NCI-H2029 (cell line): ENCODE measurements around the gene GABRR2.
A peak's percentile ranks its signal among the peaks of the same experiment; 100 is the strongest.

Experiments
- DNase-seq: peaks from one replicate; lab custom pipeline; 2025; lab: John Stamatoyannopoulos, UW

The GABRR2 gene

GRCh38 chr6:89291256-89291819 is 23.8 kb downstream of the GABRR2 start:
- DNase-seq = no peak

GRCh38 chr6:89290401-89291155 is 24.5 kb downstream of the GABRR2 start:
- DNase-seq = no peak

GRCh38 chr6:89289710-89290109 is 25.4 kb downstream of the GABRR2 start:
- no peak for DNase-seq

GRCh38 chr6:89287351-89288028 is 27.6 kb downstream of the GABRR2 start:
- DNase-seq = no peak

GRCh38 chr6:89286516-89286915 is 28.6 kb downstream of the GABRR2 start:
- DNase-seq = no peak

GRCh38 chr6:89284963-89285735 is 29.9 kb downstream of the GABRR2 start:
- no peak for DNase-seq

- DNase-seq = no peak
Observed at GRCh38 chr6:89284081-89284480, 31.0 kb downstream of the GABRR2 start.

GRCh38 chr6:89282749-89283148 is 32.4 kb downstream of the GABRR2 start:
- DNase-seq = no peak

GRCh38 chr6:89281779-89282246 is 33.3 kb downstream of the GABRR2 start:
- no peak for DNase-seq

- DNase-seq = no peak
Observed at GRCh38 chr6:89278956-89279355, 36.1 kb downstream of the GABRR2 start.

GRCh38 chr6:89275900-89276299 is 39.2 kb downstream of the GABRR2 start:
- no peak for DNase-seq

- no peak for DNase-seq
Observed at GRCh38 chr6:89273816-89274215, 41.3 kb downstream of the GABRR2 start.

- DNase-seq = no peak
Observed at GRCh38 chr6:89272596-89272995, 42.5 kb downstream of the GABRR2 start.

- DNase-seq = no peak
Observed at GRCh38 chr6:89270951-89271721, 44.0 kb downstream of the GABRR2 start.

GRCh38 chr6:89269981-89270380 is 45.1 kb downstream of the GABRR2 start:
- DNase-seq = peak; percentile 7

GRCh38 chr6:89269252-89269651 is 45.8 kb downstream of the GABRR2 start:
- DNase-seq = no peak

GRCh38 chr6:89268776-89269175 is 46.3 kb downstream of the GABRR2 start:
- no peak for DNase-seq

GRCh38 chr6:89267918-89268317 is 47.2 kb downstream of the GABRR2 start:
- DNase-seq = no peak

GRCh38 chr6:89264296-89264695 is 50.8 kb downstream of the GABRR2 start:
- DNase-seq = no peak

- peak; percentile 5 for DNase-seq
Observed at GRCh38 chr6:89260832-89261231, 54.3 kb downstream of the GABRR2 start.

GRCh38 chr6:89260310-89260709 is 54.8 kb downstream of the GABRR2 start:
- no peak for DNase-seq

GRCh38 chr6:89258912-89259311 is 56.2 kb downstream of the GABRR2 start:
- DNase-seq = no peak
